ENCODE results near the gene GJD3. TPM values are rescaled to one million over a fixed set of nuclear protein-coding genes. Genes with fewer than 3 reads are reported as not detected.

GJD3 gene
- polyA plus RNA-seq, 1 donor from 2014 or later = not detected

GRCh38 chr17:40361925-40362695 is 2.4 kb downstream of the GJD3 start:
- peak overlapping the region; percentile 75 for H3K9ac ChIP-seq (ENCODE audit: low read length)
- H3K4me3 ChIP-seq (ENCODE audit: low read length) = peak overlapping the region; percentile 73
- H3K9me2 ChIP-seq (ENCODE audit: insufficient read depth, low read length) = no peaks in the 10 kb centered on the region
- H3K4me2 ChIP-seq (ENCODE audit: low read length) = no peak overlapping the region
- no peak for TF ChIP-seq MXI1 (conservative IDR thresholded peaks at IDR 0.05; ENCODE audit: poor library complexity, severe bottlenecking)
- peak; percentile 18 for TF ChIP-seq REST (IDR thresholded peaks at IDR 0.05; ENCODE audit: borderline replicate concordance)
- no peak for TF ChIP-seq POLR2AphosphoS5 (IDR thresholded peaks at IDR 0.05)
- TF ChIP-seq EP300 (conservative IDR thresholded peaks at IDR 0.05; ENCODE audit: poor library complexity, severe bottlenecking) = no peak
- no peaks in the 10 kb centered on the region for H3K79me2 ChIP-seq (replicated peaks; ENCODE audit: insufficient read depth, low read length)
- no peaks in the 10 kb centered on the region for H3K9me3 ChIP-seq (ENCODE audit: low read length)
- H3K27me3 ChIP-seq (ENCODE audit: insufficient read depth, low read depth, low read length) = peaks cover 15% of the 10 kb centered on the region
- H4K20me1 ChIP-seq (ENCODE audit: insufficient read depth) = no peaks in the 10 kb centered on the region
- H3K27ac ChIP-seq (ENCODE audit: low read length) = peak overlapping the region; percentile 31
- H2AFZ ChIP-seq (ENCODE audit: low read depth, low read length) = no peak overlapping the region
- H3F3A ChIP-seq (ENCODE audit: insufficient read depth, low read length, poor library complexity, severe bottlenecking) = no peaks in the 10 kb centered on the region
- H3K36me3 ChIP-seq (ENCODE audit: insufficient read depth, low read length) = no peaks in the 10 kb centered on the region

DNA sequence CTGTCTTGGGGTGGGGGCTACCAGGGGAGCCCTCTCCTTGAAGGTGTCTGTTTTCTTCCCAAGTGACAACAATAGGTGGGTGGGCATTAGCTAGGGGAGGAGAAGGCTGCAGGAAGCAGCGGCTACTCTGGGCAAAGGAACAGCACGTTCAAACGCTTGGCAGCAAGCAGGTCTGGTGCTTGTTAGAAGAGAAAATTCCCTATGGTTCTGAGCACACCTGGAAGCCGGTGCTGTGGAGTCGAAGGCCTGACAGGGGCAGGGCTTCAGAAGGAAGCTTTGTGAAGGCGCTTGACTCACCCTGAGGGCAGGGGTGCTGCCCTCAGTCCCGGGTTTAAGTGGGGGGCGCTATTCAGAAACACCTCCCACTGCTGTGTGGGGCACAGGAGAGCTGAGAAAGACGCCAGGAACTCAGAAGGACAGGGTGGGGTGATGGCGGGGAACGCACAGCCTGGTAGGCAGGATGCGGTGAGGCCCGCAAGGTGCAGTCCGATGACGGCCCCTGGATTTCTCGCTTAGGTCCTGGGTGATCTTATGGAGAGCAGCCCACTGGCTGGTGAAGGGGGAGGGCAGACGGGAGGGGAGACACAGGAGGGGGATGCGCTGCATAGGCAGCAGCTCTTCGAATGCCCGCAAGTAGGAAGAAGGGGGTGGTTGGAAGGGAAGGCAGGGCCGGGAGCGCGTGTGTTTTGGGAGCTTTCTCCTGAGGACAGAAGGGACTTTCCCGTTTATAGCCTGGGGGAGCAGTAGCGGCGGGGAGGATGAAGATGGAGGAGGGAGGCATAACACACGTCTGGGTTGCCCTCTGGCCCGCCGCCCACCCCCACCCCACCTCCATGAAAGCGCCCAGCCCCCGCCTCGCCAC is 3.2 kb downstream of the GJD3 start:
- TF ChIP-seq MXI1 (conservative IDR thresholded peaks at IDR 0.05; ENCODE audit: poor library complexity, severe bottlenecking) = no peak
- TF ChIP-seq EP300 (conservative IDR thresholded peaks at IDR 0.05; ENCODE audit: poor library complexity, severe bottlenecking) = no peak
- no peak for TF ChIP-seq EZH2 (IDR thresholded peaks at IDR 0.05; ENCODE audit: borderline replicate concordance, insufficient read depth, low read length, poor library complexity, severe bottlenecking)
- TF ChIP-seq TAF1 (IDR thresholded peaks at IDR 0.05; ENCODE audit: low read depth) = no peak
- no peak for TF ChIP-seq REST (IDR thresholded peaks at IDR 0.05; ENCODE audit: borderline replicate concordance)
- TF ChIP-seq SMC3 (conservative IDR thresholded peaks at IDR 0.05; ENCODE audit: poor library complexity) = no peak
- no peak for TF ChIP-seq CTCF (IDR thresholded peaks at IDR 0.05; ENCODE audit: poor library complexity, severe bottlenecking)
- TF ChIP-seq RAD21 (conservative IDR thresholded peaks at IDR 0.05) = no peak
- no peak for TF ChIP-seq POLR2AphosphoS5 (IDR thresholded peaks at IDR 0.05)
- Histone ChIP-seq H3K79me2 (replicated peaks; ENCODE audit: insufficient read depth, low read length) (no peaks in the 10 kb centered on the region), H3K27ac (ENCODE audit: low read length) (no peak overlapping the region), H4K20me1 (ENCODE audit: insufficient read depth) (no peaks in the 10 kb centered on the region), H3K4me3 (ENCODE audit: low read length) (no peak overlapping the region), H3K27me3 (ENCODE audit: insufficient read depth, low read depth, low read length) (peaks cover 15% of the 10 kb centered on the region), H3F3A (ENCODE audit: insufficient read depth, low read length, poor library complexity, severe bottlenecking) (no peaks in the 10 kb centered on the region), H3K36me3 (ENCODE audit: insufficient read depth, low read length) (no peaks in the 10 kb centered on the region), H3K9me2 (ENCODE audit: insufficient read depth, low read length) (no peaks in the 10 kb centered on the region), H3K9me3 (ENCODE audit: low read length) (no peaks in the 10 kb centered on the region), H3K9ac (ENCODE audit: low read length) (no peak overlapping the region), H2AFZ (ENCODE audit: low read depth, low read length) (no peak overlapping the region), H3K4me2 (ENCODE audit: low read length) (no peak overlapping the region)

All from neural cell (in vitro differentiated cells).